ENCODE results near the gene SCFD2.

- no peak for TF ChIP-seq CTCF (IDR thresholded peaks at IDR 0.05)
- TF ChIP-seq POLR2A (IDR thresholded peaks at IDR 0.05): no peak
These were observed 224.6 kb downstream of the SCFD2 start for GRCh38 chr4:53141308-53141707.

Measured in ovary (tissue), 3 donors.